Measurements from ENCODE around the gene XXYLT1. TPM values are rescaled to one million over a fixed set of nuclear protein-coding genes. Genes with fewer than 3 reads are reported as not detected.

Gene XXYLT1
- total RNA-seq, 4 donors from 2014 or later: 14.1 to 23.7 (median 15.4) TPM

DNA sequence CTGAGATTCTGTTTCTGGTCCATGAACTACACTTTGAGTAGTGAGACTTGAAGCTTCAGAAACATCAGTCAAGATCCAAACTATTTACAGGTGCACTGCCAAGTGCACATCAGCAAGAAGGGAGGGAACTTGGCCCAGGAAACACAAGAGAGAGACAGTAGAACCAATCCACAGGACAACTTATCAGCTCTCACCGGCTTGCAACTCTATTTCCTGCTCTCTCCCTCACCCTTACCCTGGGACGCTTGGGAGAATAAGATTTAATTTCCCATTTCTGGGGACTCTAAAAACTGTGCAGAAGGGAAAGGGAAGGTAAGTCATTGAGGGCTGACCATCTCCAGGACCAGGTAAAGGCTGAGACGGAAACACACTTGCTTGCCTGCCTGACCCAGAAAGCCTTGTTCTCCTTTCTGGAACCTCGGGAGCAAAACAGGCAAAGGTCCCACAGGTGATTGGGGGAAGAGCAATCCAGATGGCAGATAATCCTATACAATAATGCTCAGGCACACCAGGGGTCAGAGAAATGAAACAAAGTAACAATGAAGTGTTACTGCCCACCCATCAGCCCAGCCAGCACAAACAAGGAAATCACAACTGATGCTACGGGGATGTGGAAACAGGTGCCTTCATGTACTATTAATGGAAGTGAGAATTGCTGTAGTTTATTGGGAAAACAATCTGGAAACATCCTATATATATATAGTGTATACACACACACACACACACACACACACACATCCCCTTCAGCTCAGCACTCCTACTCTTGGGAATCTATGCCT, 154.4 kb downstream of the XXYLT1 start:
- WGBS, 2 donors: 50 to 65% methylated on average over 3 of the region's 5 CpGs
- intact Hi-C loops (cut with DNase I): no loop called here
- Histone ChIP-seq H3K9me3 (no peaks in the 10 kb centered on the region), H3K4me3 (no peak overlapping the region), H3K27ac (no peak overlapping the region), H3K27me3 (no peaks in the 10 kb centered on the region), H3K4me1 (peaks cover 0 to 42% (median 15%) of the 10 kb centered on the region in 3 donors), H3K36me3 (no peaks in the 10 kb centered on the region)
- DNase-seq: no peak
- TF ChIP-seq POLR2A (IDR thresholded peaks at IDR 0.05): no peak
- TF ChIP-seq, protein P1, sequence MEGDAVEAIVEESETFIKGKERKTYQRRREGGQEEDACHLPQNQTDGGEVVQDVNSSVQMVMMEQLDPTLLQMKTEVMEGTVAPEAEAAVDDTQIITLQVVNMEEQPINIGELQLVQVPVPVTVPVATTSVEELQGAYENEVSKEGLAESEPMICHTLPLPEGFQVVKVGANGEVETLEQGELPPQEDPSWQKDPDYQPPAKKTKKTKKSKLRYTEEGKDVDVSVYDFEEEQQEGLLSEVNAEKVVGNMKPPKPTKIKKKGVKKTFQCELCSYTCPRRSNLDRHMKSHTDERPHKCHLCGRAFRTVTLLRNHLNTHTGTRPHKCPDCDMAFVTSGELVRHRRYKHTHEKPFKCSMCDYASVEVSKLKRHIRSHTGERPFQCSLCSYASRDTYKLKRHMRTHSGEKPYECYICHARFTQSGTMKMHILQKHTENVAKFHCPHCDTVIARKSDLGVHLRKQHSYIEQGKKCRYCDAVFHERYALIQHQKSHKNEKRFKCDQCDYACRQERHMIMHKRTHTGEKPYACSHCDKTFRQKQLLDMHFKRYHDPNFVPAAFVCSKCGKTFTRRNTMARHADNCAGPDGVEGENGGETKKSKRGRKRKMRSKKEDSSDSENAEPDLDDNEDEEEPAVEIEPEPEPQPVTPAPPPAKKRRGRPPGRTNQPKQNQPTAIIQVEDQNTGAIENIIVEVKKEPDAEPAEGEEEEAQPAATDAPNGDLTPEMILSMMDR (IDR thresholded peaks at IDR 0.05): no peak

DNA sequence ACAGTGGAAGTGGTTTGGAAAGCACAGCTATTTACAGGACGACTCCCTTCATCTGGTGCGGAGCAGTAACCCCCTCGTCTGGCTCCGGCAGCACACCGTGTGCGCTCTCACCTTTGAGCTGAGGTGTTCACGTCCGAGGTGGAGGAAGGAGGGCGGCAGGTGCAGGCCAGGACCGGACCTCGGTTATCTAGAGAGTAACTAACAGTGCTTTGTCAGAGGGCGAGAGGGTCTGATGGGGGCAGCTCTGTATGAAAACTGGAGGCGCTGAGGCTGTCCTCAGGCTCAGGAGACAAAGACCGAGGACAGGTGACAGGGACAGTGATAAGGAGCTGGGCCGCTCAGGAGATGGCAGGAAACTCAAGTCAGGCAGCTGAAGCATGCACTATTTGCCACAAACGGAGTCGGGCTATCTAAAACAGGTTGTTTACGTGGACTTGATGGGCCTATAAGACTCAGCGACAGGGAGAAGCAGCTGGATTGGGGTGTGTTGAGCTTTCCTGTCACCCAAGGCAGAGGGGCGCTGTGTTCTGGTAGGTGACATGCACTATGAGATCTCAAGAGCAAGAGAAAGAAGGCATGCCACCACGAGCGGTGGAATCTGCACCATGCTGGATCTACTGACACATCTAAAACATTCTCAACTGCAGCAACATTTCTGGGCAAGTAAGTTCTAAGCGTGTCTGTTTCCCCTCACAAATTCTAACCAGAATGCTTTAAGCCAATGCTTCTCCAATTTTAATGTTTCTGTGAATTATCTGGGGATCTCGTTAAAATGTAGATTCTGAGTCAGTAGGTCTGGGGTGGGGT, 155.2 kb downstream of the XXYLT1 start:
- no peak for DNase-seq
- Histone ChIP-seq H3K27me3 (no peaks in the 10 kb centered on the region), H3K4me1 (peaks cover 0 to 48% (median 15%) of the 10 kb centered on the region in 3 donors), H3K27ac (no peak overlapping the region), H3K9me3 (no peaks in the 10 kb centered on the region), H3K36me3 (no peaks in the 10 kb centered on the region), H3K4me3 (no peak overlapping the region)
- TF ChIP-seq, protein P1 (IDR thresholded peaks at IDR 0.05): no peak
- TF ChIP-seq POLR2A (IDR thresholded peaks at IDR 0.05): no peak
- intact Hi-C loops (cut with DNase I): no loop called here
- WGBS, 2 donors: 86 to 88% methylated on average over 14 to 16 of the region's 24 CpGs

DNA sequence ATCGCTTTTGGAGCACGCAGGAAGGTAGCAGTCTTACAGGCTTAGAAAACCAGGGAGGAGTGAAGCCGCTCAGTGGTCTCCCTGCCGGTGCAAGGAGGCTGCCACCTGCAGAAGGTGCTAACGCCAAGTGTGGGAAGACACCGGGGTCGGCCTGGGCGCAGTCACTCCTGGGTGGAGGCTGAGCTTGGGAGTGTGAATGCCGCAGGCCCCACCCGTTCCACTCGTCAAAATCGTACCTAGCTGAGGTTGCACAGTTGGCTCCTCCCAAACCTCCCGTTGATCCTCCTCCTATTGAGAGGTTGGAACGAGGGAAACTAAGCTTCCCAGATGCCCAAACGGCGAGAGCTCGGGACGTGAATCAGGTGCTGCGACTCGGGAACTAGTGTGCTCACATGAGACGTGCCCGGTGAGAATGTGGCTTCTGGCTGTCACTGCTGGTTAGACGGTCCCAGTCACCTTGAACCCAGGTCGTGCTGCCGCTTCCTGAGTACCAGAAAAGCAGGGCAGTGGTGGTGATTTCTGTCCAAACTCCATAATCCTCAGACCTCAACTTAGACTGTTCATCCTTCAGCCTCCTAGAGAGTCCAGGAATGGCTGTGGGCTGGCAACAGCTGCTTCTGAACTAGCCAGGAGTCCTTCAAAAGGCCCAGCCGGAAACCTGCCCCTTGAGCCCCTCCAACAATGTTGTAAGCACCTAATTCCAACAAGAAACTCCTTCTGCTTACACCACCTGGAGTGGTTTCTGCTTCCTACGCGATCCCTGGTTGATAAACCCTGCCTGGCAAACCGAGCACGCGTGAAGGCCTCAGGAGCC, 156.0 kb downstream of the XXYLT1 start:
- WGBS, 2 donors: 88 to 89% methylated on average over 17 to 22 of the region's 31 CpGs
- Histone ChIP-seq H3K4me3 (no peak overlapping the region), H3K36me3 (no peaks in the 10 kb centered on the region), H3K27ac (no peak overlapping the region), H3K4me1 (peaks cover 0 to 42% (median 13%) of the 10 kb centered on the region in 3 donors), H3K9me3 (no peaks in the 10 kb centered on the region), H3K27me3 (no peaks in the 10 kb centered on the region)
- intact Hi-C loops (cut with DNase I): no loop called here
- no peak for DNase-seq
- TF ChIP-seq, protein P1 (IDR thresholded peaks at IDR 0.05): no peak
- TF ChIP-seq POLR2A (IDR thresholded peaks at IDR 0.05): no peak

DNA sequence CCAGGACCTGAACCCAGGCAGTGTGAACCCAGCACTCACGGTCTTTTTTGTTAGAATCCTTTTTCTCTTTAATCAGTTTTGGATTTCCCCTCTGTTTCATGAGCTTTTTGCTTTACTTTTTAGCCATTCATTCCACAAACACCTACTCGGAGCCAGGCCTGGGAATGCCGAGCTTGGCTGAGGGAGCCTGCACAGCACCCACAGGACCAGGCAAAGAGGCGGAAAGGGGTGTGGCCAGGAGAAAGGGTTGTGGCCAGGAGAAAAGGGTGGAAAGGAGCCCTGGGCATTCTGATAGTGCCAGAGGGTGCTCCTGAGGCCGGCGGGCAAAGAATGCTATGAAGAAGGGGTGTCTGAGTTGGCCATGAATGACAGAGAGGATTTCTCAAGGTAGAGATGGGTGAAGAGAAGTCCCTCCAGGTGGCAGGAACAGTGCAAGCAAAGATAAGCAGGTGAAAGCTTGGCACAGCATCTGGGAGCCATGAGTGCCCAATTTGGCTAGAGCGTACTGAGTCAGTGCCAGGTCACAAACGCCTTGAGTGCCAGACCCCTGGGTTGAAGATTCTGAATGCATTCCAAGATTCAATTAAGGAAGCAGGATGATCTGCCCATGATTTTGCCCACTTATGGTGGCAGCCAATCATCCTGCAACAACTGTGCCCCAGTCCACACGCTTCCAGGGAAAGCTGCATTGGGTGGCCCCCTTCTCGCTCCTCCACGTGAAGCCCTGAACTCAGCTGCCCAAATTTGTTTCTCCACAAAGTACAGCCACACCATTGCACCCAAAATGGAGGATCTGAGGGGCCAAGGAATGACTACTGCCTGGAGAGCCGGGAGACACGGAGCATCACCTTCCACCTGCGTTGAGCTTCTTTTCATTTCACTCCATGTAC, 157.2 kb downstream of the XXYLT1 start:
- H3K9me3 ChIP-seq: no peaks in the 10 kb centered on the region
- 68 to 83% methylated on average over 11 to 12 of the region's 14 CpGs for WGBS, 2 donors
- intact Hi-C loops (cut with DNase I): no loop called here
- DNase-seq: no peak
- H3K27me3 ChIP-seq: no peaks in the 10 kb centered on the region
- no peaks in the 10 kb centered on the region for H3K36me3 ChIP-seq
- H3K4me1 ChIP-seq: peaks cover 0 to 32% (median 7%) of the 10 kb centered on the region in 3 donors
- H3K27ac ChIP-seq: no peak overlapping the region
- H3K4me3 ChIP-seq: no peak overlapping the region
- TF ChIP-seq, protein P1 (IDR thresholded peaks at IDR 0.05): no peak
- no peak for TF ChIP-seq POLR2A (IDR thresholded peaks at IDR 0.05)
